K562 (cell line): ENCODE data around the gene TUT1. TPM values are rescaled to one million over a fixed set of nuclear protein-coding genes. Genes with fewer than 3 reads are reported as not detected.

Experiments used
- CHCHD3 ChIP-seq: fragments of 250-450 bp; sonication (Bioruptor Pico); IDR thresholded peaks from 2 replicates; pipeline ENCODE4 v2.1.2; 2022; ENCODE audit warnings: mild to moderate bottlenecking
- CHD7 ChIP-seq: fragments of 200-600 bp; sonication (generic); IDR thresholded peaks from one replicate; pipeline ENCODE4 v1.6.1; 2012; ENCODE audit warnings: mild to moderate bottlenecking, low read depth, low read length, inconsistent platforms
- DACH1 ChIP-seq: fragments of 450-650 bp; IDR thresholded peaks from 2 replicates; pipeline ENCODE4 v1.6.1; 2018; ENCODE audit not compliant: partially characterized antibody
- NFRKB ChIP-seq: fragments of 450-650 bp; IDR thresholded peaks from 2 replicates; pipeline ENCODE4 v1.6.1; 2016; ENCODE audit warnings: low read depth
- NR2F6 ChIP-seq: fragments of 450-650 bp; formaldehyde crosslinking; IDR thresholded peaks from 2 replicates; pipeline ENCODE4 v1.4.0; 2020; ENCODE audit warnings: mild to moderate bottlenecking
- POLR2AphosphoS5 ChIP-seq: IDR thresholded peaks from 2 replicates; pipeline ENCODE4 v1.6.1; 2011; ENCODE audit warnings: mild to moderate bottlenecking, low read depth, low read length, moderate library complexity; ENCODE audit not compliant: control insufficient read depth, insufficient read depth
- RBM39 ChIP-seq: fragments of 200-400 bp; formaldehyde crosslinking; optimal IDR thresholded peaks from 2 replicates; pipeline ENCODE3; 2018; ENCODE audit warnings: low read depth, low read length
- SMAD1 ChIP-seq: fragments of 150-350 bp; IDR thresholded peaks from 2 replicates; pipeline ENCODE4 v1.6.1; 2014; ENCODE audit warnings: low read length, low read depth; ENCODE audit not compliant: partially characterized antibody
- TBP ChIP-seq: optimal IDR thresholded peaks from 2 replicates; pipeline ENCODE3; 2011; ENCODE audit warnings: low read depth, low read length, improper control_type of control experiment
- ZC3H8 ChIP-seq: fragments of 450-650 bp; IDR thresholded peaks from 2 replicates; pipeline ENCODE4 v1.6.1; 2017
- ZFX ChIP-seq: sonication (generic); formaldehyde crosslinking; IDR thresholded peaks from 2 replicates; pipeline ENCODE4 v1.8.0; 2022; ENCODE audit warnings: mild to moderate bottlenecking, missing genetic modification reagents, moderate library complexity
- ZNF224 ChIP-seq: sonication (generic); formaldehyde crosslinking; IDR thresholded peaks from 2 replicates; pipeline ENCODE4 v1.8.0; 2022; ENCODE audit warnings: mild to moderate bottlenecking, missing genetic modification reagents
- ZNF23 ChIP-seq: fragments of 250-450 bp; sonication (Bioruptor Pico); IDR thresholded peaks from 2 replicates; pipeline ENCODE4 v1.4.0; 2020; ENCODE audit warnings: mild to moderate bottlenecking
- ZNF444 ChIP-seq: fragments of 250-450 bp; sonication (Bioruptor Pico); IDR thresholded peaks from 2 replicates; pipeline ENCODE4 v1.4.0; 2020; ENCODE audit warnings: mild to moderate bottlenecking, moderate library complexity
- polyA plus RNA-seq, 8 experiments: library from polyadenylated mRNA; depleted of rRNA in 4 of 8; stranded (reverse) in 5 of 8; unstranded in 3 of 8; fragments of >200 nt; fragmentation: Nextera tagmentation in 2 of 8; fragmentation: Illumina TruSeq in 1 of 8; extraction: Ambion mirVana in 2 of 8; extraction: Trizol in 1 of 8; gene quantifications; 2 replicates each; pipeline versions ENCODE4 v1.2.1 to v1.2.3, GENCODE V29; 2011 to 2014; ENCODE audit warnings: inconsistent platforms in 1 of 8, missing spikeins in 1 of 8
- total RNA-seq, 7 experiments: library from RNA; depleted of rRNA in 6 of 7; stranded (reverse); fragments of >200 nt in 6 of 7; fragmentation: Illumina TruSeq in 2 of 7; extraction: Trizol in 2 of 7; gene quantifications; 2 replicates each; pipeline versions ENCODE4 v1.2.1 to v1.2.3, GENCODE V29; 2011 to 2021; ENCODE audit warnings: low replicate concordance in 1 of 7
- TF ChIP-seq, protein P1 (sequence below): fragments of 450-650 bp; formaldehyde crosslinking; IDR thresholded peaks from 2 replicates; pipeline ENCODE4 v1.4.0; 2020; ENCODE audit warnings: mild to moderate bottlenecking, moderate library complexity

Gene TUT1
- total and polyA plus RNA-seq, 9 of the 15 experiments (the other 6 are each of a cell fraction or from before 2014, with no cell fraction given), result 0.66 to 44.3 (median 15.7) TPM

- TF ChIP-seq, protein P1, sequence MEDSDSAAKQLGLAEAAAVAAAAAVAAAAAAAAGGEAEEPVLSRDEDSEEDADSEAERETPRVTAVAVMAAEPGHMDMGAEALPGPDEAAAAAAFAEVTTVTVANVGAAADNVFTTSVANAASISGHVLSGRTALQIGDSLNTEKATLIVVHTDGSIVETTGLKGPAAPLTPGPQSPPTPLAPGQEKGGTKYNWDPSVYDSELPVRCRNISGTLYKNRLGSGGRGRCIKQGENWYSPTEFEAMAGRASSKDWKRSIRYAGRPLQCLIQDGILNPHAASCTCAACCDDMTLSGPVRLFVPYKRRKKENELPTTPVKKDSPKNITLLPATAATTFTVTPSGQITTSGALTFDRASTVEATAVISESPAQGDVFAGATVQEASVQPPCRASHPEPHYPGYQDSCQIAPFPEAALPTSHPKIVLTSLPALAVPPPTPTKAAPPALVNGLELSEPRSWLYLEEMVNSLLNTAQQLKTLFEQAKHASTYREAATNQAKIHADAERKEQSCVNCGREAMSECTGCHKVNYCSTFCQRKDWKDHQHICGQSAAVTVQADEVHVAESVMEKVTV (CRISPR knock-in tag), result 0 out of 2 replicates have a peak, but pooled peaks have one; percentile 27
- TF ChIP-seq ZNF23 (CRISPR knock-in tag) (no peak), NR2F6 (CRISPR knock-in tag) (no peak), TBP (no peak), DACH1 (no peak), NFRKB (peak; percentile 81), ZNF224 (CRISPR knock-in tag) (no peak), ZFX (CRISPR knock-in tag) (peak; percentile 84), ZC3H8 (peak; percentile 88; the same call in 1 of the 2 replicates), POLR2AphosphoS5 (peak; percentile 14; the same call in 1 of the 2 replicates), RBM39 (no peak), ZNF444 (CRISPR knock-in tag) (no peak), CHCHD3 (no peak), SMAD1 (no peak), CHD7 (no peak)
These were observed 38.1 kb downstream of the TUT1 start (continued) for GRCh38 chr11:62553080-62553838.
